Upper lobe of right lung (tissue), 1 donor: ENCODE data around the gene LRRC27. TPM values are rescaled to one million over a fixed set of nuclear protein-coding genes. Genes with fewer than 3 reads are reported as not detected.

Experiments used
- ATAC-seq: fragments of 200-7000 bp; cut with Tn5 transposase; one replicate; pipeline ENCODE4 v1.9.1; 2020; ENCODE audit warnings: mild to moderate bottlenecking, moderate library complexity
- DNase-seq: peaks from one replicate; pipeline ENCODE4 v3.0.0-alpha.2; 2020
- H3K27ac ChIP-seq: fragments of 200-600 bp; one replicate; pipeline ENCODE4 v1.8.0; 2022
- H3K27me3 ChIP-seq: fragments of 200-600 bp; one replicate; pipeline ENCODE4 v1.8.0; 2022; ENCODE audit warnings: mild to moderate bottlenecking
- H3K36me3 ChIP-seq: fragments of 200-600 bp; one replicate; pipeline ENCODE4 v1.8.0; 2022
- H3K4me1 ChIP-seq: fragments of 200-600 bp; one replicate; pipeline ENCODE4 v1.8.0; 2022
- H3K4me3 ChIP-seq: fragments of 200-600 bp; one replicate; pipeline ENCODE4 v1.8.0; 2022; ENCODE audit warnings: mild to moderate bottlenecking
- H3K9me3 ChIP-seq: fragments of 200-600 bp; one replicate; pipeline ENCODE4 v1.8.0; 2022
- CTCF ChIP-seq: fragments of 200-600 bp; IDR thresholded peaks from one replicate; pipeline ENCODE4 v1.8.0; 2022; ENCODE audit warnings: antibody characterized with exemption
- intact Hi-C: fragments of 100-400 bp; cut with DNase I; formaldehyde crosslinking; loops from one replicate; pipeline ENCODE4 v1.11.0; 2022
- total RNA-seq: library from RNA; stranded (reverse); fragmentation: NEBNext Ultra II Directional; extraction: Animal tissue kit (Norgen Biotek cat#: 25700); gene quantifications from one replicate; pipeline ENCODE4 v1.2.1, GENCODE V29; 2021
- donor health status: DM: no; HTN: yes; CAD: no; lungs with severe emphysema.

The LRRC27 gene
- total RNA-seq, 1 donor from 2014 or later: 6.3 TPM

- no peak for DNase-seq
- Histone ChIP-seq H3K36me3 (no peaks in the 10 kb centered on the region), H3K27ac (no peak overlapping the region), H3K4me1 (no peaks in the 10 kb centered on the region), H3K4me3 (no peak overlapping the region), H3K9me3 (no peaks in the 10 kb centered on the region), H3K27me3 (no peaks in the 10 kb centered on the region)
- intact Hi-C loops: no loop called here
- no peak for ATAC-seq
- no peak for TF ChIP-seq CTCF
Observed at GRCh38 chr10:132357286-132358058, 25.5 kb downstream of the LRRC27 start.

- peak; percentile 21 for TF ChIP-seq CTCF
- no peak overlapping the region for H3K4me3 ChIP-seq
- peak; percentile 60 for ATAC-seq
- H3K9me3 ChIP-seq: no peaks in the 10 kb centered on the region
- H3K36me3 ChIP-seq: no peaks in the 10 kb centered on the region
- H3K27me3 ChIP-seq: no peaks in the 10 kb centered on the region
- no peaks in the 10 kb centered on the region for H3K4me1 ChIP-seq
- DNase-seq: peak; percentile 85
- H3K27ac ChIP-seq: no peak overlapping the region
- intact Hi-C loops: no loop called here
Observed at GRCh38 chr10:132359305-132360040, 27.5 kb downstream of the LRRC27 start.

GRCh38 chr10:132360766-132361447 is 28.9 kb downstream of the LRRC27 start:
- peak; percentile 65 for ATAC-seq
- no peaks in the 10 kb centered on the region for H3K27me3 ChIP-seq
- H3K36me3 ChIP-seq: no peaks in the 10 kb centered on the region
- DNase-seq: peak; percentile 68
- H3K9me3 ChIP-seq: no peaks in the 10 kb centered on the region
- TF ChIP-seq CTCF: peak; percentile 62
- H3K4me3 ChIP-seq: no peak overlapping the region
- H3K4me1 ChIP-seq: no peaks in the 10 kb centered on the region
- H3K27ac ChIP-seq: no peak overlapping the region
- intact Hi-C loops: no loop called here

- no peaks in the 10 kb centered on the region for H3K27me3 ChIP-seq
- intact Hi-C loops: no loop called here
- peak; percentile 55 for DNase-seq
- no peak for ATAC-seq
- no peaks in the 10 kb centered on the region for H3K9me3 ChIP-seq
- H3K4me1 ChIP-seq: no peaks in the 10 kb centered on the region
- H3K36me3 ChIP-seq: peaks cover 1% of the 10 kb centered on the region
- H3K4me3 ChIP-seq: no peak overlapping the region
- H3K27ac ChIP-seq: no peak overlapping the region
- TF ChIP-seq CTCF: no peak
Observed at GRCh38 chr10:132361581-132362101, 29.6 kb downstream of the LRRC27 start.

- TF ChIP-seq CTCF: no peak
- no peaks in the 10 kb centered on the region for H3K9me3 ChIP-seq
- DNase-seq (peak; percentile 57), ATAC-seq (no peak)
- H3K36me3 ChIP-seq: peaks cover 6% of the 10 kb centered on the region
- H3K4me1 ChIP-seq: no peaks in the 10 kb centered on the region
- no peak overlapping the region for H3K27ac ChIP-seq
- H3K27me3 ChIP-seq: no peaks in the 10 kb centered on the region
- intact Hi-C loops: no loop called here
- no peak overlapping the region for H3K4me3 ChIP-seq
Observed at GRCh38 chr10:132362151-132362611, 30.2 kb downstream of the LRRC27 start.
